ENCODE measurements around the gene AMZ1. TPM values are rescaled to one million over a fixed set of nuclear protein-coding genes. Genes with fewer than 3 reads are reported as not detected.

Gene AMZ1
- polyA plus RNA-seq, 1 experiment: 0.43 TPM

DNA sequence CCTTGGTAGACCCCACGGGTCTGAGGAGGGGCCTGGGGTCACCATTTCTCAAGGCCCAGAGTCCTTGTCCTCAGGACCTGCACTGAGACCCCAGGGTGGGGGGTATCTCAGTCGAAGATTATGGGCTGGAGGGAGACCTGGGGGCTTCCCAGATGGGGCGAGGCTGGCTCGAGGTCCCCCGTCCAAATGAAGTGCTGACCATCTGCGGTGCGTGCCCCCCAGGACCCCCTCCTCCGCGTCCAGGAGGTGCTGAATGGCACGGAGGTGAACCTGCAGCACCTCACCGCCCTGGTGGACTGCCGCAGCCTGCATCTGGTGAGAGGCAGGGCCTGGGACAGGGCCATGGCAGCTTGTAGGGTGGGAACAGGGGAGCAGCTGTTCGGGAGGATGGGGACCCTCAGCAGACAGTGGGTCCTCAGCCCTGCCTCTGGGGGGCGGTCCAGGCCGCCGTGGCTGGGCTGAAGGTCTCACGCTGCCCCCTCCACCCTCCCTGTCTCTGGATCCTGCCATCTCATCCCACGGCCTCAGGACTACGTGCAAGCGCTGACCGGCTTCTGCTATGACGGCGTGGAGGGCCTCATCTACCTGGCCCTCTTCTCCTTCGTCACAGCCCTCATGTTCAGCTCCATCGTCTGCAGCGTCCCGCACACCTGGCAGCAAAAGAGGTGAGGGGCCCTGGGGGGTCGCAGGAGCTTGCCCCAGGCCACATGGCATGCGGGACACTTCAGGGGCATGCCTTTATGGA is 32.0 kb upstream of the AMZ1 start:
- POLR2A ChIA-PET: no interaction called here
- TF ChIP-seq CTCF (IDR thresholded peaks at IDR 0.05; ENCODE audit: low read depth, low read length): no peak
- Histone ChIP-seq H3K27me3 (ENCODE audit: control insufficient read depth, insufficient read depth, low read length) (no peaks in the 10 kb centered on the region), H3K9me3 (ENCODE audit: control insufficient read depth, insufficient read depth, low read length) (no peaks in the 10 kb centered on the region; the same call in 1 of the 2 replicates), H3K27ac (ENCODE audit: low read depth, low read length) (no peak overlapping the region), H3K4me3 (ENCODE audit: low read depth, low read length) (no peak overlapping the region)
- CTCF ChIA-PET: interaction anchor here (1.5 kb wide), 1 partner anchor 54 kb away, joined by 3 read pairs; no protein-coding TSS in a partner anchor
- DNase-seq (ENCODE audit: low read depth, low spot score): no peak

- no peak for DNase-seq (ENCODE audit: low read depth, low spot score)
- no peaks in the 10 kb centered on the region for H3K27me3 ChIP-seq (ENCODE audit: control insufficient read depth, insufficient read depth, low read length)
- no peak overlapping the region for H3K4me3 ChIP-seq (ENCODE audit: low read depth, low read length)
- no peaks in the 10 kb centered on the region; the same call in 1 of the 2 replicates for H3K9me3 ChIP-seq (ENCODE audit: control insufficient read depth, insufficient read depth, low read length)
- H3K27ac ChIP-seq (ENCODE audit: low read depth, low read length): no peak overlapping the region
- no peak for TF ChIP-seq CTCF (IDR thresholded peaks at IDR 0.05; ENCODE audit: low read depth, low read length)
- ChIA-PET POLR2A (no interaction called here), CTCF (interaction anchor here (1.0 to 1.5 kb wide), 2 partner anchors 14 to 53 kb away, joined by 3 read pairs; no protein-coding TSS in a partner anchor)
Observed at GRCh38 chr7:2657208-2657607, 30.8 kb upstream of the AMZ1 start.

DNA sequence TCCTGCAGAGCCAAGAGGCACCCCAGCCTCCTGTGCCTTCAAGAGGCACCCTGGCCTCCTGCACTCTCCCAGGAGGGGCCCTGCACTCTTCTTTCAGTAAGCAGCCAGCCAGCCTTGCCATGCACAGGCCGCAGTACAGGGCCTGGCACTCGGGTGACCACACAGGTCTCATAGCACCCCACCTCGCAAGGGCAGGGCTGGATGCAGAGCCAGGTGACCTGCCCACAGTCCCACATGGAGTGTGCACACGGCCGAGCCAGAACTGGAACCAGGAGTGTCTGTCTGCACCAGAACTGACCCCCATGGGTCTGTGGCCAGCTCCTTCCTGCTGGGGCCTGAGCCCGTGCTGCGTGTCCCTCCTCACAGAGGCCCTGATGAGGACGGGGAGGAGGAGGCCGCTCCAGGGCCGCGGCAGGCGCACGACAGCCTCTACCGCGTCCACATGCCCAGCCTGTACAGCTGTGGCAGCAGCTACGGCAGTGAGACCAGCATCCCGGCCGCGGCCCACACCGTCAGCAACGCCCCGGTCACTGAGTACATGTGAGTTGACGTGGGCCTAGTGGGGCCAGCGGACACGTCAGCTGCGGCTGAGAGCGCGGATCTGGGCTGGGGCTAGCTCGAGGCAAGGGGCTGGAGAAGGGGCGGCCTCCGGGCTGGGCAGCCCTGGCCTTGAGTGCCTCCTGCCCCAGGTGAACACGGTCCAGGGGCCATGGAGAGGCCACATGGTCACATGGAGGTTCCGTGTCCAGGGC is 29.9 kb upstream of the AMZ1 start:
- no peaks in the 10 kb centered on the region; the same call in 1 of the 2 replicates for H3K9me3 ChIP-seq (ENCODE audit: control insufficient read depth, insufficient read depth, low read length)
- no peak overlapping the region for H3K27ac ChIP-seq (ENCODE audit: low read depth, low read length)
- CTCF ChIA-PET: interaction anchor here (0.7 kb wide), 1 partner anchor 16 kb away, joined by 3 read pairs; no protein-coding TSS in a partner anchor
- no peak overlapping the region for H3K4me3 ChIP-seq (ENCODE audit: low read depth, low read length)
- no peaks in the 10 kb centered on the region for H3K27me3 ChIP-seq (ENCODE audit: control insufficient read depth, insufficient read depth, low read length)
- POLR2A ChIA-PET: interaction anchor here (1.0 to 1.1 kb wide), 2 partner anchors 8 to 27 kb away, joined by 3 to 5 read pairs; no protein-coding TSS in a partner anchor
- no peak for DNase-seq (ENCODE audit: low read depth, low spot score)
- TF ChIP-seq CTCF (IDR thresholded peaks at IDR 0.05; ENCODE audit: low read depth, low read length): no peak

DNA sequence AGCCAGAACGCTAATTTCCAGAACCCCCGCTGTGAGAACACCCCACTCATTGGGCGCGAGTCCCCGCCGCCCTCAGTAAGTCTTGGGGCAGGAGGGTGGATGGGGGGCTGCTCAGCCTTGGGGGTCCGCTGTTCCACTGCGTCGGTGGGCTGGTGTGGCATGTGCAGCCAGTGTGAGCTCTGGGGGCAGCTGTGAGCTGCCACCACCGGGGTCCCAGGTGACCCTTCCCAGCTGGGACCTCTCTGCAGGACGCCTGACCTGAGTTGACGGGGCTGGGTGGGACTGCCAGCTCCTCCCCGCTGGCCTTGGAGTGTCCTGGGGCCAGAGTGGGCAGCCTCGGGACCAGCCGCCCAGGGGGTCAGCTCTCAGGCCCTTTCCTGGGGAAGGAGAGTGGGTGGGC is 29.1 kb upstream of the AMZ1 start:
- Histone ChIP-seq H3K4me3 (ENCODE audit: low read depth, low read length) (no peak overlapping the region), H3K9me3 (ENCODE audit: control insufficient read depth, insufficient read depth, low read length) (no peaks in the 10 kb centered on the region; the same call in 1 of the 2 replicates), H3K27ac (ENCODE audit: low read depth, low read length) (no peak overlapping the region), H3K27me3 (ENCODE audit: control insufficient read depth, insufficient read depth, low read length) (no peaks in the 10 kb centered on the region)
- ChIA-PET POLR2A (interaction anchor here (1.1 kb wide), 1 partner anchor 8 kb away, joined by 3 read pairs; no protein-coding TSS in a partner anchor), CTCF (no interaction called here)
- no peak for TF ChIP-seq CTCF (IDR thresholded peaks at IDR 0.05; ENCODE audit: low read depth, low read length)
- DNase-seq (ENCODE audit: low read depth, low spot score): no peak

Data from AG04450 (cell line).